Measurements from ENCODE around the gene DLL1.

The DLL1 gene

DNA sequence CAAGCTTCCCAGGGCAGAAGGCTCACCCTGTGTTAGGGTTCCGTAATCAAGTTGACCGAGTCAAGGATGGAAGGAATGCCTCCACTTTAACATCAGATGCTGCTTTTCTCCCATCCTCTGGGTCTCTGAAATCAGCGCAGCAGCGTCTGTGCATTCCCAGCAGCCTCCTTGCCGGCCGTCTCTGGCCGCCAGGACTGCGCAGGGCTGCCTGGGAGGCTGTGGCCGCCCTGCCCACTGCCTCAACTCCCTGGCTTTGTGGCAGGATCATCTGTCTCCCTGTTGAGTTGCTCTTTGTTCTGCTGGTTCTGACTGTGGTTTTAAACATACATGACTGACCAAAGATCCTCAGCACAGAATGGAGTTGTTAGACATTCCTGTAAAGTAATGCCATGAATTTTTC is 56.5 kb downstream of the DLL1 start:
- DNase-seq (ENCODE audit: low read depth in 2 of 2, low spot score in 1 of 2) = no peak

DNA sequence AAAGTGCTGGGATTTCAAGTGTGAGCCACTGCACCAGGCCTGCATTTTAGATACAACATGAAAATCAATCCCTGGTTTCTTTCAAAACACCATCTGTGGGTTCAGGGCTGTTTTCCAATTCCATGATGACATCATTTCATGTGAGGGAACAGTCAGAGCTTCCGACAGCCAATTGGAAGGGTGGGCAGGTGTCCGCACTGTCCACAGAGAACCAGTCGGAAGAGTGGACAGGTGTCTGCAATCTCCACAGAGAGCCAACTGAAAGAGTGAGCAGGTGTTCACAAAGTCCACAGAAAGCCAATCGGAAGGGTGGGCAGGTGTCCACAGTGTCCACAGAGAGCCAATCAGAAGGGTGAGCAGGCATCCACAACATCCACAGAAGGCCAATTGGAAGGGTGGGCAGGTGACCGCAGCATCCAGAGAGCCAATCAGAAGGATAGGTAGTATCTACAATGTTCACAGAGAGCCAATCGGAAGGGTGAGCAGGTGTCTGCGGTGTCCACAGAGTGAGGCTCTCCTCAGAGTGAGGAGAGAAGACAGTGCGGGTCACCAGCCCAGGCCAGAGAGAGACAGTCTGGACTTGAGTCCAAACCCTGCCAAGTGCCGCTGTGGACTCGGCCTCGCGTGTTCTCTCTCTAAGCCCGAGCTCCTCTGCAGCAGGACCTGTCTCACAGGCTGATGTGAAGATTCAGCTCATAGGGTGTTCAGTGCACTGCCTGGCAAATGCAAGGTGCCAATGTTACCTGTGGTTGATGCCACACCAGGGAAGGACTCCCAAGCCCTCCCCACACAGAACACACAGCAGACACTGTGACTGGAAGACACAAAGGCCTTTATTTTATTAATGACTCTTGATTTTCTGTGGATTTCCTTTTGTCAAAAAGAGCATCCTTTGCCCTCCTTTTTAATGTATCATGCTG is 57.3 kb downstream of the DLL1 start:
- DNase-seq (ENCODE audit: low read depth in 2 of 2, low spot score in 1 of 2) = no peak

Measured in stimulated activated CD8-positive, alpha-beta memory T cell treated with anti-CD3 and anti-CD28 coated beads, Interleukin-4, amount 100 ng/mL, for 4 hours (primary cell).